Measurements from ENCODE around the gene MTMR11.
A peak's percentile ranks its signal among the peaks of the same experiment; 100 is the strongest.

The MTMR11 gene

GRCh38 chr1:149931212-149931790, 5.4 kb downstream of the MTMR11 start:
- Histone ChIP-seq H3K36me3 (ENCODE audit: control insufficient read depth, insufficient read depth, low read length) (peaks cover 25% of the 10 kb centered on the region), H3K4me1 (ENCODE audit: control insufficient read depth, insufficient read depth, low read length) (peaks cover 20% of the 10 kb centered on the region), H3K4me3 (ENCODE audit: low read length) (peak overlapping the region; percentile 11), H3K27ac (ENCODE audit: low read depth, low read length) (no peak overlapping the region), H3K9ac (ENCODE audit: low read length) (no peak overlapping the region), H3K27me3 (ENCODE audit: control insufficient read depth, insufficient read depth, low read length) (no peaks in the 10 kb centered on the region)

DNA sequence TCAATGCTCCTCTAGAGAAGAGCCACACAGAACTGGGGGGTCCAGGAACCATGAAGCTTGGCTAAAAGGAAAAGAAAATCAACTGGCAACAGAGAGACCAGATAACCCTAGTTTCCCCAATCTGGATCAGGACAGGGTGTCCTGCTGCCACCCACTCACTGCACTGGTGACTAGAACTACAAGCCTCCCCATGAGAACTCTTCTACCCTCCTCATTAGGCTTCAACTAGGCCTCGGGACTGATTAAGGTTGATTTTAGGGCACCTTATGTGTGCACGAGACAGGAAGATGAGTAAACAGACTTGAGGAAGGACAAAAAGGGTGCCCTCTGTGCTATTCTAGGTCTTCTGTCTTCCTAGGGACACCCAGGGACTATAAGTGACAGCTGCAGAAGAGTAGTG, 6.8 kb downstream of the MTMR11 start:
- Histone ChIP-seq H3K36me3 (ENCODE audit: control insufficient read depth, insufficient read depth, low read length) (peaks cover 39% of the 10 kb centered on the region), H3K27me3 (ENCODE audit: control insufficient read depth, insufficient read depth, low read length) (no peaks in the 10 kb centered on the region), H3K9ac (ENCODE audit: low read length) (no peak overlapping the region), H3K27ac (ENCODE audit: low read depth, low read length) (no peak overlapping the region), H3K4me3 (ENCODE audit: low read length) (no peak overlapping the region), H3K4me1 (ENCODE audit: control insufficient read depth, insufficient read depth, low read length) (peaks cover 16% of the 10 kb centered on the region)

GRCh38 chr1:149928401-149928724, 8.3 kb downstream of the MTMR11 start:
- H3K27ac ChIP-seq (ENCODE audit: low read depth, low read length) = peak overlapping the region; percentile 96
- H3K4me1 ChIP-seq (ENCODE audit: control insufficient read depth, insufficient read depth, low read length) = peaks cover 16% of the 10 kb centered on the region
- H3K9ac ChIP-seq (ENCODE audit: low read length) = peak overlapping the region; percentile 84
- peaks cover 43% of the 10 kb centered on the region for H3K36me3 ChIP-seq (ENCODE audit: control insufficient read depth, insufficient read depth, low read length)
- H3K27me3 ChIP-seq (ENCODE audit: control insufficient read depth, insufficient read depth, low read length) = no peaks in the 10 kb centered on the region
- peak overlapping the region; percentile 97 for H3K4me3 ChIP-seq (ENCODE audit: low read length)

DNA sequence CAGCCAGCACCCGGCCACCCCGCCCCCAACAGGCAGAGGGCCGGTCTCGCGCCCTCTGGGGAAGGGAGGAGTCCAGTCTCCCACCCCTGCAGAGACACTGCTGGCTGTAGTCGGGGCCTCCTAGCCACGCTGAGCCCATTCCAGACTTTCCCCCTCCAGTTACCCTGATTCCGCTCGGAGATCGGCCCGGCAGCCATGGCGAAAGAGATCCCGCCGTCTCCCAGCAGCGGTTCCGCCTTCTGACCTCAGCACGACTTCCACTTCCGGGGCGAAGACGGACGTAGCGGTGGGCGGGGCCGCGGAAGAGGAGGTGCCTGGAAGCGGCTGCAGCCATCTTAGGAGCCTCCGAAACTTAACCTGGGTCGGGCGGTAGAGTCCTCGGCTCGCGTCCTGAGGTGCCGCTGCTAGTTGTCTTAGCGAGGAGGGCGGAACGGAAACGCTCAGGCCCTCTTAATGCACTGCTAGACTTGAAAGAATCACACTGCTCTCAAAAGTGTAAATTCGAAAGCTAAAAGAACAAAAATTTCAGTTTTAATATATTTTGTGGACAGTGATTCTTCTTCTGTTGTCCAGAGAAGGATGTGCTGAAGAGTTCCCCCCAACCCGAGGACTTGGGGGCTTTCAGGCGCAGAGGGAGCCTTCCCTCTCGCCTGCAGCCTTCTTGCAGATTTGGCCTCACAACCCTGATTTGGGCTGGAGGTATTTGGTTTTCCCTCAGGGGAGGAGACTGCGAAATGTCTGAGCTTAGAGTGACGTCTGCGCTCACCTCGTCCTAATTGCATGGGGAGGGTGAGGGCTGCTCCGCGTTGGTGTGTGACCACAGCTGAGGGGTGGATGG, 8.9 kb downstream of the MTMR11 start, which contains the start of gene SF3B4:
SF3B4 (minus strand) TSS at position 241 of the 838 bp plus-strand sequence; CDS start at position 197, 44 bp downstream.
- Histone ChIP-seq H3K27me3 (ENCODE audit: control insufficient read depth, insufficient read depth, low read length) (no peaks in the 10 kb centered on the region), H3K9ac (ENCODE audit: low read length) (peak within 1 kb of the TSS; percentile 84), H3K4me1 (ENCODE audit: control insufficient read depth, insufficient read depth, low read length) (peaks cover 16% of the 10 kb centered on the region), H3K36me3 (ENCODE audit: control insufficient read depth, insufficient read depth, low read length) (peaks cover 46% of the 10 kb centered on the region), H3K4me3 (ENCODE audit: low read length) (peak within 1 kb of the TSS; percentile 97), H3K27ac (ENCODE audit: low read depth, low read length) (peak within 1 kb of the TSS; percentile 96)

- Histone ChIP-seq H3K4me1 (ENCODE audit: control insufficient read depth, insufficient read depth, low read length) (peaks cover 16% of the 10 kb centered on the region), H3K36me3 (ENCODE audit: control insufficient read depth, insufficient read depth, low read length) (peaks cover 48% of the 10 kb centered on the region), H3K27ac (ENCODE audit: low read depth, low read length) (peak overlapping the region; percentile 96), H3K9ac (ENCODE audit: low read length) (peak overlapping the region; percentile 71), H3K27me3 (ENCODE audit: control insufficient read depth, insufficient read depth, low read length) (no peaks in the 10 kb centered on the region), H3K4me3 (ENCODE audit: low read length) (peak overlapping the region; percentile 97)
Observed at GRCh38 chr1:149927056-149927562, 9.6 kb downstream of the MTMR11 start.

DNA sequence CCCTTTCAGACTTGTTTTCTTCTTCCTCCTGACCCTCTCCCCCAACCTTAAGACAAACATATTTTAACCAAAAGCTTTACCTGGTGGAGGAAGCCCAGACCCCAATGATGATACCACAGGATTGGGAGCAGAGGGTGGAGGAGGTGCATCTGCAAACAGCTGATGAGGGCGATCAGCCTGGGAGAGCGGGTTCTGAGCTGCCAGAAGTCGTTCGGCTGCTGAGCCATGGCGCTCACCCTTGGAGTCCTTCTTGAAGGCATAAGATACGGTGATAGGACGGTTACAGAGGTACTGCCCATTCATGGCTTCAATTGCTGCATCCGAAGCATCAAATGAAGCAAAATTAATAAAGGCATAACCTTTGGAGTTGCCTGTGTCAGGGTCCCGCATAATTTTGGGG, 10.4 kb downstream of the MTMR11 start:
- no peak overlapping the region for H3K27ac ChIP-seq (ENCODE audit: low read depth, low read length)
- H3K27me3 ChIP-seq (ENCODE audit: control insufficient read depth, insufficient read depth, low read length) = no peaks in the 10 kb centered on the region
- peaks cover 16% of the 10 kb centered on the region for H3K4me1 ChIP-seq (ENCODE audit: control insufficient read depth, insufficient read depth, low read length)
- peaks cover 44% of the 10 kb centered on the region for H3K36me3 ChIP-seq (ENCODE audit: control insufficient read depth, insufficient read depth, low read length)
- H3K9ac ChIP-seq (ENCODE audit: low read length) = no peak overlapping the region
- peak overlapping the region; percentile 17 for H3K4me3 ChIP-seq (ENCODE audit: low read length)

- Histone ChIP-seq H3K36me3 (ENCODE audit: control insufficient read depth, insufficient read depth, low read length) (peaks cover 42% of the 10 kb centered on the region), H3K4me1 (ENCODE audit: control insufficient read depth, insufficient read depth, low read length) (peaks cover 16% of the 10 kb centered on the region), H3K27ac (ENCODE audit: low read depth, low read length) (no peak overlapping the region), H3K27me3 (ENCODE audit: control insufficient read depth, insufficient read depth, low read length) (no peaks in the 10 kb centered on the region), H3K9ac (ENCODE audit: low read length) (no peak overlapping the region), H3K4me3 (ENCODE audit: low read length) (peak overlapping the region; percentile 17)
Observed at GRCh38 chr1:149925751-149926150, 10.9 kb downstream of the MTMR11 start.

DNA sequence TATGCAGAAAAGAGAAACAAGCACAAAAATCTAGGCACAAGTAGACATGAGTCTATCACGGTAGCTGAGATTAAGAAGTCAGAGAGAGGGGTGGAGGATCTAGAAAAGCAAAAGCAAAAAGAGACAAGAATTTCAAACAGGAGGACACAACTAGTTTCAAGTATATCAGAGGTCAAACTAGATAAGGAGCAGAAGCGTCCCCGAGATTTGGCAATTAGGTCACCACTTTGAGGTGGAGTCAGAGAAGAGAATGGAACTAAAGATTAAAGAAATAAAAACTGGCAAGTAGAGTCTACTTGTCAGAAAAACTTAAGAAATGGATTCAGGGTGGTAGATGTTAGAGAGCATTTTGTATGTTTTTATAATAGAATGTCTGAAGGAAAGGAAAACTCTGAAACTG, 11.3 kb downstream of the MTMR11 start:
- Histone ChIP-seq H3K36me3 (ENCODE audit: control insufficient read depth, insufficient read depth, low read length) (peaks cover 42% of the 10 kb centered on the region), H3K27me3 (ENCODE audit: control insufficient read depth, insufficient read depth, low read length) (no peaks in the 10 kb centered on the region), H3K4me1 (ENCODE audit: control insufficient read depth, insufficient read depth, low read length) (peaks cover 16% of the 10 kb centered on the region), H3K4me3 (ENCODE audit: low read length) (no peak overlapping the region), H3K9ac (ENCODE audit: low read length) (no peak overlapping the region), H3K27ac (ENCODE audit: low read depth, low read length) (no peak overlapping the region)

DNA sequence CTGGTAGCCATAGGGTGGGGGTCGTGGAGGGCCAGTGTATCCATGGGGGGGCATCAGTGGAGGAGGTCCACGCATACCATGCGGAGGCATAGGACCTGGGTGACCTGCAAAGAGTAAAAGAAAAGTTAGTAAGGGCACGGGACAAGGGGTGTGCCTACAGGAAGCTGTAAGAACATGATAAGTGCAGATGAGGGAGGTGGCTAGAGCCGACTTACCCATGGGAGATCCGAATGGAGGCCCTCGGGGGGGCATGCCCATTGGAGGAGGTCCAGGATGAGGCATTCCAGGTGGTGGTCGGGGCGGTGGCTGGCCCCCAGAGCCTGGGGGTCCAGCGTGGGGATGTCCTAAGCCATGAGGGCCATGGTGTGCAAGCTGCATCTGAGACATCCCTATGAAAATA, 13.1 kb downstream of the MTMR11 start:
- no peak overlapping the region for H3K27ac ChIP-seq (ENCODE audit: low read depth, low read length)
- H3K9ac ChIP-seq (ENCODE audit: low read length) = no peak overlapping the region
- H3K4me3 ChIP-seq (ENCODE audit: low read length) = no peak overlapping the region
- peaks cover 31% of the 10 kb centered on the region for H3K36me3 ChIP-seq (ENCODE audit: control insufficient read depth, insufficient read depth, low read length)
- H3K4me1 ChIP-seq (ENCODE audit: control insufficient read depth, insufficient read depth, low read length) = peaks cover 16% of the 10 kb centered on the region
- no peaks in the 10 kb centered on the region for H3K27me3 ChIP-seq (ENCODE audit: control insufficient read depth, insufficient read depth, low read length)

- Histone ChIP-seq H3K4me3 (ENCODE audit: low read length) (peak within 1 kb of the TSS; percentile 79), H3K4me1 (ENCODE audit: control insufficient read depth, insufficient read depth, low read length) (no peaks in the 10 kb centered on the region), H3K27ac (ENCODE audit: low read depth, low read length) (no peak within 1 kb of the TSS), H3K36me3 (ENCODE audit: control insufficient read depth, insufficient read depth, low read length) (peaks cover 2% of the 10 kb centered on the region), H3K27me3 (ENCODE audit: control insufficient read depth, insufficient read depth, low read length) (peaks cover 5% of the 10 kb centered on the region), H3K9ac (ENCODE audit: low read length) (peak within 1 kb of the TSS; percentile 66)
Observed at GRCh38 chr1:149917571-149918144, 19.0 kb downstream of the MTMR11 start, which contains the start of gene SV2A. SV2A (minus strand) TSS chr1:149917844; CDS start chr1:149913840, 4,004 bp downstream.

- no peaks in the 10 kb centered on the region for H3K4me1 ChIP-seq (ENCODE audit: control insufficient read depth, insufficient read depth, low read length)
- peak overlapping the region; percentile 79 for H3K4me3 ChIP-seq (ENCODE audit: low read length)
- H3K27me3 ChIP-seq (ENCODE audit: control insufficient read depth, insufficient read depth, low read length) = peaks cover 5% of the 10 kb centered on the region
- no peaks in the 10 kb centered on the region for H3K36me3 ChIP-seq (ENCODE audit: control insufficient read depth, insufficient read depth, low read length)
- no peak overlapping the region for H3K9ac ChIP-seq (ENCODE audit: low read length)
- H3K27ac ChIP-seq (ENCODE audit: low read depth, low read length) = no peak overlapping the region
Observed at GRCh38 chr1:149916898-149917252, 19.8 kb downstream of the MTMR11 start.

DNA sequence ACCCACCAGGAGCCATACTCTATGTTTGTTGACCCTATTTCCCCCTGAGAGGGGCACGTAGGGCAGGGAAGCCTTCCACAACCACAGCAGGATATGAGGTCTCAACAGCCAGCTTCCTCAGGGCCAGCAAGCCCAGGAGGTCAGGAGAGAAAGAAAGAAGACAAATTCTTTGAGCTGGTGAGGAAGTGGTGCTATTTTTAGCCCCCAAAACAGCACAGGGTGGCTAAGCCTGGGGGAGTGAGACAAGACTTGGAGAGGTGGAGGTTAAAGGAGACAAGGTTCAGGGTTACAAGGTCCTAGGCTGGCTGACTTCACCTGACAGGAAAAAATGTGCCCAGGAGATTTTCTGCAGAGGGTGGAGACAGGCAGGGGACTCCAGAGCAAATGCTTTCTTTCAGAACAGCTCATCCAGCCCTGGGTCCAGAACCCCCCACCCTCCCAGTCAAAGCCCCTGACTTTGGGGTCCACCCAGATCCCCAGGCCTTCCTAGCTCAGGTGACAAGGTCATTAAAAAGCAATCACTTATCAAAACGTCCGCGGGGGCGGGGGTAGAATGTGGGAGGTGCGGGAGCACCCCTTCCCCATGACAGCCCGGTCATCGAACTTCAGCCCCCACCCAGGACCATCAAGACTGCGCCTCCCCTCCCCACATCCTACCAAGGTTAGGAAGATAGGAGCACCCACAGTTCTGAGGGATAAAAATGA, 20.3 kb downstream of the MTMR11 start:
- Histone ChIP-seq H3K4me1 (ENCODE audit: control insufficient read depth, insufficient read depth, low read length) (no peaks in the 10 kb centered on the region), H3K27me3 (ENCODE audit: control insufficient read depth, insufficient read depth, low read length) (peaks cover 5% of the 10 kb centered on the region), H3K36me3 (ENCODE audit: control insufficient read depth, insufficient read depth, low read length) (no peaks in the 10 kb centered on the region), H3K27ac (ENCODE audit: low read depth, low read length) (no peak overlapping the region), H3K4me3 (ENCODE audit: low read length) (peak overlapping the region; percentile 79), H3K9ac (ENCODE audit: low read length) (no peak overlapping the region)
